Measurements from ENCODE around the gene PTPRN. TPM values are rescaled to one million over a fixed set of nuclear protein-coding genes. Genes with fewer than 3 reads are reported as not detected.
A peak's percentile ranks its signal among the peaks of the same experiment; 100 is the strongest.

PTPRN gene
- total and polyA plus RNA-seq, 2 experiments from 2014 or later, result 5.1 to 22.1 TPM

- Histone ChIP-seq H3K27me3 (ENCODE audit: insufficient read depth) (peaks cover 29% of the 10 kb centered on the region), H2AFZ (no peak overlapping the region), H3K4me2 (no peak overlapping the region), H3K27ac (ENCODE audit: low read depth) (no peak overlapping the region), H3K4me1 (ENCODE audit: insufficient read depth) (peaks cover 11% of the 10 kb centered on the region), H3F3A (replicated peaks; ENCODE audit: low read depth) (no peaks in the 10 kb centered on the region; the same call in 1 of the 2 replicates), H3K79me2 (replicated peaks; ENCODE audit: insufficient read depth) (0 out of 2 replicates have a peak, but pooled peaks cover 4% of the 10 kb centered on the region), H3K9me2 (ENCODE audit: insufficient read depth) (no peaks in the 10 kb centered on the region), H3K36me3 (ENCODE audit: insufficient read depth) (peaks cover 3% of the 10 kb centered on the region; the same call in 1 of the 2 replicates), H3K4me3 (no peak overlapping the region), H4K20me1 (replicated peaks; ENCODE audit: insufficient read depth) (no peaks in the 10 kb centered on the region)
- Mint-ChIP-seq H3K4me1 (peaks cover 49% of the 10 kb centered on the region), H3K36me3 (ENCODE audit: low read depth) (peaks cover 44% of the 10 kb centered on the region), H3K27ac (peak overlapping the region; percentile 75; the same call in 1 of the 2 replicates), H3K27me3 (ENCODE audit: insufficient read depth, low read depth, poor library complexity) (peaks cover 29% of the 10 kb centered on the region), H3K4me3 (0 out of 3 replicates have a peak overlapping the region, but pooled peaks have one; percentile 18), H3K9me3 (no peaks in the 10 kb centered on the region)
- TF ChIP-seq ZNF114 (CRISPR knock-in tag; IDR thresholded peaks at IDR 0.05), result no peak
- no peak for TF ChIP-seq ZNF331 (CRISPR knock-in tag; IDR thresholded peaks at IDR 0.05; ENCODE audit: low read depth)
- no peak for TF ChIP-seq EZH2 (IDR thresholded peaks at IDR 0.05; ENCODE audit: low read depth, unreplicated experiment)
- no peak for TF ChIP-seq STAT1 (IDR thresholded peaks at IDR 0.05; ENCODE audit: unreplicated experiment)
- no peak for TF ChIP-seq CTCF (conservative IDR thresholded peaks at IDR 0.05; ENCODE audit: low read depth in 2 of 2)
- no peak for TF ChIP-seq EZH2phosphoT487 (IDR thresholded peaks at IDR 0.05; ENCODE audit: unreplicated experiment)
- TF ChIP-seq JUNB (IDR thresholded peaks at IDR 0.05; ENCODE audit: unreplicated experiment), result no peak
- DNase-seq (ENCODE audit: low spot score), result no peak
- no peak for ATAC-seq
Observed at GRCh38 chr2:219250049-219250781, 59.0 kb downstream of the PTPRN start.

GRCh38 chr2:219249203-219249980 is 59.8 kb downstream of the PTPRN start:
- Histone ChIP-seq H3K9me2 (ENCODE audit: insufficient read depth) (no peaks in the 10 kb centered on the region), H3K79me2 (replicated peaks; ENCODE audit: insufficient read depth) (0 out of 2 replicates have a peak, but pooled peaks cover 4% of the 10 kb centered on the region), H3K4me3 (no peak overlapping the region), H3K27me3 (ENCODE audit: insufficient read depth) (peaks cover 20% of the 10 kb centered on the region), H3F3A (replicated peaks; ENCODE audit: low read depth) (no peaks in the 10 kb centered on the region), H3K36me3 (ENCODE audit: insufficient read depth) (peaks cover 3% of the 10 kb centered on the region; the same call in 1 of the 2 replicates), H3K27ac (ENCODE audit: low read depth) (peak overlapping the region; percentile 32; the same call in 1 of the 2 replicates), H4K20me1 (replicated peaks; ENCODE audit: insufficient read depth) (no peaks in the 10 kb centered on the region), H3K4me1 (ENCODE audit: insufficient read depth) (peaks cover 15% of the 10 kb centered on the region), H3K4me2 (no peak overlapping the region), H2AFZ (no peak overlapping the region)
- DNase-seq (ENCODE audit: low spot score) (peak; percentile 14), ATAC-seq (no peak)
- H3K4me1 Mint-ChIP-seq, result peaks cover 47% of the 10 kb centered on the region
- H3K27ac Mint-ChIP-seq, result peak overlapping the region; percentile 75
- H3K9me3 Mint-ChIP-seq, result no peaks in the 10 kb centered on the region
- H3K36me3 Mint-ChIP-seq (ENCODE audit: low read depth), result peaks cover 44% of the 10 kb centered on the region
- H3K4me3 Mint-ChIP-seq, result peak overlapping the region; percentile 18; the same call in 1 of the 3 replicates
- peaks cover 24% of the 10 kb centered on the region for H3K27me3 Mint-ChIP-seq (ENCODE audit: insufficient read depth, low read depth, poor library complexity)
- TF ChIP-seq ETS1 (IDR thresholded peaks at IDR 0.05), result no peak
- TF ChIP-seq ZNF114 (CRISPR knock-in tag; IDR thresholded peaks at IDR 0.05), result no peak
- no peak for TF ChIP-seq ZNF331 (CRISPR knock-in tag; IDR thresholded peaks at IDR 0.05; ENCODE audit: low read depth)
- TF ChIP-seq ZNF462 (CRISPR knock-in tag; IDR thresholded peaks at IDR 0.05), result no peak
- no peak for TF ChIP-seq JUNB (IDR thresholded peaks at IDR 0.05; ENCODE audit: unreplicated experiment)

Measured in GM23338 (cell line).